NCI-H2107 treated with DMSO at 0.1 percent for 48 hours (cell line): ENCODE measurements around the gene GAR1.
"Not testable (repeated sequence)": the region's sequence is repeated elsewhere in the genome, so short reads cannot be mapped to it uniquely, and the experiment has no call there.

Experiments
- DNase-seq: peaks from one replicate; lab custom pipeline; 2025; ENCODE audit not compliant: unreplicated experiment; lab: John Stamatoyannopoulos, UW

Gene GAR1

GRCh38 chr4:109815151-109816081 is at the start of gene GAR1:
Gene GAR1, plus strand, starts transcription at chr4:109815762. Its CDS starts 403 bp downstream, at chr4:109816165.
- DNase-seq, result peak; percentile 52

- DNase-seq, result not testable (repeated sequence)
Observed at GRCh38 chr4:109782092-109782491, 33.5 kb upstream of the GAR1 start.

GRCh38 chr4:109786846-109787245 is 28.7 kb upstream of the GAR1 start:
- no peak for DNase-seq

GRCh38 chr4:109787807-109788206 is 27.8 kb upstream of the GAR1 start:
- DNase-seq, result no peak

GRCh38 chr4:109795059-109795458 is 20.5 kb upstream of the GAR1 start:
- DNase-seq, result no peak

- no peak for DNase-seq
Observed at GRCh38 chr4:109798866-109799265, 16.7 kb upstream of the GAR1 start.

GRCh38 chr4:109801099-109801789 is 14.3 kb upstream of the GAR1 start:
- no peak for DNase-seq

GRCh38 chr4:109801895-109802319 is 13.7 kb upstream of the GAR1 start, which contains the start of gene CFI:
Gene CFI, minus strand, starts transcription at chr4:109801999. Its CDS starts 28 bp downstream, at chr4:109801971.
- DNase-seq, result no peak

- DNase-seq, result peak; percentile 28
Observed at GRCh38 chr4:109803924-109804571, 11.5 kb upstream of the GAR1 start.

GRCh38 chr4:109809655-109810054 is 5.9 kb upstream of the GAR1 start:
- no peak for DNase-seq

GRCh38 chr4:109810552-109811387 is 4.8 kb upstream of the GAR1 start:
- no peak for DNase-seq

GRCh38 chr4:109811707-109812106 is 3.9 kb upstream of the GAR1 start:
- no peak for DNase-seq

- DNase-seq, result no peak
Observed at GRCh38 chr4:109816082-109816442, 500 bp downstream of the GAR1 start.

GRCh38 chr4:109816894-109817293 is 1.3 kb downstream of the GAR1 start:
- no peak for DNase-seq

GRCh38 chr4:109818268-109818667 is 2.7 kb downstream of the GAR1 start:
- DNase-seq, result no peak

- no peak for DNase-seq
Observed at GRCh38 chr4:109820563-109820962, 5.0 kb downstream of the GAR1 start.

GRCh38 chr4:109821185-109821584 is 5.6 kb downstream of the GAR1 start:
- no peak for DNase-seq

GRCh38 chr4:109826719-109827118 is 11.2 kb downstream of the GAR1 start:
- DNase-seq, result peak; percentile 0

- no peak for DNase-seq
Observed at GRCh38 chr4:109827672-109828071, 12.1 kb downstream of the GAR1 start, which contains the start of gene RRH. Gene RRH, plus strand, starts transcription at chr4:109827972. Its CDS starts 56 bp downstream, at chr4:109828028.

- no peak for DNase-seq
Observed at GRCh38 chr4:109833756-109834155, 18.2 kb downstream of the GAR1 start.

- no peak for DNase-seq
Observed at GRCh38 chr4:109836985-109837384, 21.4 kb downstream of the GAR1 start.
